ENCODE results near the gene TSEN15. TPM values are rescaled to one million over a fixed set of nuclear protein-coding genes. Genes with fewer than 3 reads are reported as not detected.
"Not testable (repeated sequence)": the region's sequence is repeated elsewhere in the genome, so short reads cannot be mapped to it uniquely, and the experiment has no call there.

Gene TSEN15
- total RNA-seq, 1 experiment from 2014 or later: 167 TPM

DNA sequence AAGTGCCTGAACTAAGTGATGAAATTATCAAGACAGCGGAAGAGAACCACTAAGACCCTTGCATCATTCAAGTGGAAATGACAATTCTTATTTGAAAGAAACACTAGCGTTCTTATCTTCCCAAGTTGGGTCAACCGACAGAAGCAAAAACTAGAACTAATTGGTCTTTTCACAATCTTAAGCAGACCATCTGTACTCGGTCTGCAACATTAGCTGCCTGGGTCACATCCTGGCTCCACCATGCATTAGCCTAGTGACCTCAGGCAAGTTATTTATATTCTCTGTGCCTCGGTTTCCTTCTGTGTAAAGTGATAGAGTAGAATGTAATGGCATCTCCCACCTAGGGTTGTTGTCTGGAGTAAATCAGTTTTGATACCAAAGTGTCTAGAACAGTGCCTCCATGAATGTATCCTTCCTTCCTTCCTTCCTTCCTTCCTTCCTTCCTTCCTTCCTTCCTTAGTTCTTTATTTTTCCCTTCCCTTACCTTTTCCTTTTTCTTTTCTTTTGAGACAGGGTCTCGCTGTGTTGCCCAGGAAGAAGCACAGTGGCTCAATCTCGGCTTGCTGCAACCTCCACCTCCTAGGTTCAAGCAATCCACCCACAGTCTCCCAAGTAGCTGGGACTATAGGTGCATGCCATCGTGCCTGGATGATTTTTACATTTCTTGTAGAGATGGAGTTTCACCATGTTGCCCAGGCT, 20.0 kb upstream of the TSEN15 start:
- no peak for DNase-seq (ENCODE audit: low spot score)

DNA sequence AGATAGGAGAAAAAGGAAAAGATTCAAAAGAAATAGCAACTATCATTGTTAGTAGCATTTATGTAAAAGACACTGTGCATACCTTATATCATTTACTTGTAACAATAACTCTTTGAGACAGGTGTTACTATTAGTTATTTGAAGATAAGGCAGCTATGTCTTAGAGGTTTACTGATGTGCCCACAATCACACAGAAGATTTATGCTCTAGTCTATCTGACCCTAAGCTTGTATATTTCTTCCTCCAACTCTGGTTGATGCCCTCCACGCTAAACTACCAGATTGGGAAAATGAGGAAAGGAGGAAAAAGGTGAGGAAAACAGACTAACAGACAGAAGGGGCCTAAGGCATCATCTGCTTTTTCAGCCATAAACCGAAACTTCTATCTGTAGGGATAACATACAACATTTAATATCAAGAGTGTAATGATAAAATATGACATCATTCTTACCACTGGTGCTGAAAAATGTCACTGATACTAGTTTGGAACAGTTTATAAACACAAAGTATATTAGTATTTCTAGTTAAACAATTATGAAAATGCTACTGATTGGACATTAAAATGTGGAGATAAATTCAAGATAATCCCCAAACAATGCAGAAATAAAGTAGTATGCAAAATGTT, 19.1 kb upstream of the TSEN15 start:
- no peak for DNase-seq (ENCODE audit: low spot score)

DNA sequence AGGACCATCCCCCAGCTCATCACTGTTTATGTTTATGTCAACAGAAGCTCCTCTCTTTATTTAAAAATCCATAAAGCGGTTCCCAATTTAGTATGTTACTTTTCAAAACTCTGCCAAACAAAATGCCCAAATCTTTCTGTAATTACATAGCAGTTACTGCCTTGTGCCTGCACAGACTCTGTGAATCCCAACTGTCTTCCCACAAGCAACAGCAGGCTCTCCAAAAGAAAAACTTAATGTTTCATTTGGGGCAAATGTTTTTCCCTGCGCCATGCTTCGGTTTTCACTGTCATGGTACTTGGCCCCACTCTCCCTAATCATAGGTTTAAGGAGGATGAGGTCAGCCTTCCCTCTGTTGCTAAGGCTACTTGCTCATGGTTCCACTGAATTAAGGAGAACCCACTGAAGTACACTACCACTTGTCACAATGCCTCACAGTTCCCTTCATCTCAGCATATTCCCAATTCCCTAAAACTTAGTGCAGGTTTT, 18.6 kb upstream of the TSEN15 start:
- DNase-seq (ENCODE audit: low spot score): no peak

DNA sequence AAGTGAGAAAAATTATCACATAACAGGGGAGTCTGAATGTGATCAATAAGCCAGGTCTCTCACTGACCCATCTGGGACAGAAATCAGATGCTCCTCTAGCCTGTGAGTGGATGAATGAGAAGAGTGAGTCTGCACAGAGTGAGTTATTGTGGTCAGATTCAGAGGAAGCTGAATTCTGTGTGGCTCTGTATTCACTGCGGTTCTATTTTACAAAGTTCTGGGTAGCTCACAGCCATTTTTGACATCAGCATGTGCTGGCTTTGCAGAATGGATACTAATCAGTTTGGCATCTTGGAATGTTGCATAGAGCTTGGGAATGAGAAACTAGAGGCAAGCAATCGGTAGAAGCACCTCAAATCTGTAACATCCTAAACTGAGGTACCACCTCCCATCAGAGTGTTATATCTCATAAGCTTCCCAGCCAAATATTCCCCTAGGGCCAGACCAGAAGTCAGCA, 17.8 kb upstream of the TSEN15 start:
- DNase-seq (ENCODE audit: low spot score): no peak

DNA sequence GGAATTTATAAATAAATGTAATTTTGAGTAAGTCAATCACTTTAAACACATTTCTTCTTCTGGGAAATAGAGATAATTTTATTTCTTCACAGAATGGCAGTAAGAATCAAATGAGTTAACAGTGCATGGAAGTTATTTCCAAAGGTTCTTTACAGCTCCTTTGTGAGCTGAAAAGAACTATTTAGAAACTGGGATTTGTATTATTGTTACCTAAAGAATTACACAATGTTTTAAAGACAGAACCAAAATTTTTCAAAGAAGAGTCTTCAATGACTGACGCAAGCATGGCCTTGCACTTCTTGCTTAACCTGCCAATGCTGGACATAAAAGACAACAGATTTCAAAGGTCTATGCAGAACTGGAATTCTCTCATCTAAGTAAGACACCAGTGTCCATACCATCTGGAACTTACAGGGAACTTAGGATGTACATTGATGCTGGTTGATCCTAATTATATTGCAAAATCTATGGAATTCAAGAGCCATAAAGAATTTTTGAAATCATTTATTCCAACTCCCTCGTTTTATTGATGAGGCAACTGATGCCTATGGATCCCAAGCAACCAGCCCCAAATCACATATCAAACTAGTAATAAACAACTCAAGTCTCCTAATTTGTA, 16.7 kb upstream of the TSEN15 start:
- DNase-seq (ENCODE audit: low spot score): no peak

DNA sequence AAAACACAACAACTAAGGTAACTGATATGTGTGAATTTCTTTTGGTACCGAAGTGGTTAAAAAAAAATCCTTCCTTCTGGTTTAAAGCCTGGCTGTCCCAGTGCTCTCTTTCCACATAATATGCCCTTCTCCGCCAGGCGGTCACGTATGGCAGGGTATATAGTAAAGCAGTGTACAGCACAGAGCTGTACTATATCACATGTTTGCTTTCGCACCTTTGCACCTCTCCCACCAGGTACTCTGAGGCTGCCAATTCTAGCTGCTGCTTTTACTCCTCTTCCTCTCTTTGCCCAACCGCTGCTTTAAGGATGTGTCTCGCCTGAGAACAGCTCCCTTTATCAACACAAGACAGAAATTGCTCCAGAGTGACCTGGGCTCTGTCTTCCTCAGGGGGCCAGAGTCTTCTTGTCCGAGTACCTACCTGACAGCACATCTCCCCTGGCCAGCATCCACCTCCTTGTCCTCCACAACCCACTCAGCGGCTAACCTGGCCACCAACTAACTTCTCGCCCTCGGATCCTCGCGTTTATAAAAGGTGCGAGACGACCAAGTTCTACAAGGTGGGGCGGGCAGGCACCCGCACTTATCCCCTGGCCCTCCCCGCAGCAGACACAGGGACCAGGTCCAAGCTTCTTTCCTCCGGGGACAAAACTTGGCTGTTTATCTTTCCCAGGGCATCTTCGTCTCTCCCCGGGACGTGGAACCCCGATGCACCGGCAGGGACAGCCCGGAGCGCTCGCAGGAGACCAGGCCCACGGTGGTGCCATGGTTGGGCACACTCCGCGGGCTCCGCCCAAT, 15.6 kb upstream of the TSEN15 start:
- DNase-seq (ENCODE audit: low spot score): no peak

DNA sequence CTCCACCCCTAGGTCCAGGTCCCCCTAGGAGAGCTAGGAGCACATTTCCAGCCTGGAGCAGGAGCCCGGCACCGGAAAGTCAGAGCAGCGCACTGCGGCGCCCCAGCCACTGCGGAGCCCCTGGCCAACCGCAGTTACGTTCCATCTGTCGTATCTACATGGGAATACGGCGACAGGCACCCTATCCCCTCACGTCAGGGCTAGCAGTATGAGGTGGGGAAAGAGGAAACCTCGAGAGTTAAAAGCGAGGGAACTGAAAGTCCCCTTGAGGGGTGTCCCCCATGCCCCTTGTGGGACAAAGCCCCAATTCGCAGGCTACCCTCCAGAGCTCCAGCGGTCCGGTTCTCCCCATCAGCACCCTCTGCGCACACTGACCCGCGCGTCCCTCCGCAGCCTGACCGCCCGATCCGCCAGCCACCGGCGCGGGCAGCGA, 15.0 kb upstream of the TSEN15 start:
- DNase-seq (ENCODE audit: low spot score): peak; percentile 2

DNA sequence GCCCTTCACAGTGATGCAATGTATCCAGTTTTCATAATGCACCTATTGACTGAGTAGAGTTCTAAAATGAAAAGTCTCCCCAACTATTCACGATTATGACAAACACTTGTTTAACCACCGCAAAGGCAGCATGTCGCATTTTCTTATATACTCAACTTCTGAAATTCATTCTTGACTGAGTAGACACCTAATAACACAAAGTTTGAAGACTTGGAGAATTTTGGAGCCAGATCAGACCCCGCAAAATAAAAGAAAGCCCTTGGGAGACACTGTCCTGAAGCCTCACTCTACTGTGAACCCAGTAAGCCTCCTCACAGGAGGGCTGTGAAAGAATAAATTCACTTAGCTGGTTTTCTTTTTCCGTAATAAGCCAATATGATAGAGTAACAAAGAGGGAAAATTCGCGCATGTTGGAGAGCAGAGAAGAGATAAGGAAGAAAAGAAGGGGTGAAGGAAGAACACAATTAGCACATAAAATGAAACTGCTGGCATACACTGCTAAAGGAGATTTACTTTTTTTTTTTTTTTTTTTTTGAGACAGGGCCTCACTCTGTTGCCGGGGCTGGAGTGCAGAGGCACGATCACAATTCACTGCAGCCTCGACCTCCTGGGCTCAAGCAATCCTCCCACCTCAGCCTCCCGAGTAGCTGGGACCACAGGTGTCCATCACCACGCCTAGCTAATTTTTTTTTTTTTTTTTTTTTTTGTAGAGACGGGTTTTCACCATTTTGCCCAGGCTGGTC, 13.5 kb upstream of the TSEN15 start:
- DNase-seq (ENCODE audit: low spot score): no peak

DNA sequence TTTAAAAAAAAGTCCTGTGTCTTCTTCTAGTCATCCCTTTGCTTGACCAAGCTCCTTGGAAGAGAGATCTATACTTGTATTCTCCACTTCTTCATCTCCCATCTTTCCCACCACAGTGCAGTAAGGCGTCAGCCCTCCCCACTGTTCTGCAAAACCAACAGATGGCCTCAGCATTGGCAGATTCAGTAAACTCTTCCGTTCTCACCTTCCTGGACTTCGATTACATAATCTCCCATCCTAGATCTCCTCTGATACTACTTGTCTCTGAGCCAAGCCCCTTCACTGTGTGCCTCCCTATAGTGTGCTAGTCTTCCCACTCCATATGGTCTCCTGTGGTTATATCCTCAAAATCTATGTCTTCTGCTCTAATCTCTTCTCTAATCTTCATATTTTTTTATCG, 12.4 kb upstream of the TSEN15 start:
- no peak for DNase-seq (ENCODE audit: low spot score)

DNA sequence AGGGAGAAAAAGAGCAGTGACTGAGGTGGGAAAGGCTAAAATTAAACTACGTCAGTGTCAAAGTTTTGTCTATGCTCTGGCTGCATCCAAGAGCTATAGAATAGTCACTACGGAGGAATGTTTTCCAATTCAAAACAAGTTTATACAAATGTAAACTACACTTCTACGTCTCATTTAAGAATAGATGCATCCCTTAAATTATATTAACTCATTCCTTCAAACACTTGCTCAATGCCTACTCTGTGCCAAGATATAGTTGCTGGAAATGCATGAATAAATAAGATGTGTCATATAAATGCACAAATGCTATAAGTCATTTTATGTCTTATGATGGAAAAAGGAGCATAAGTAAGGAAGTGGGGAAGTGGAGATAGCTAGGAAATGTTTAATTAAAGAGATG, 9.8 kb upstream of the TSEN15 start:
- no peak for DNase-seq (ENCODE audit: low spot score)

DNA sequence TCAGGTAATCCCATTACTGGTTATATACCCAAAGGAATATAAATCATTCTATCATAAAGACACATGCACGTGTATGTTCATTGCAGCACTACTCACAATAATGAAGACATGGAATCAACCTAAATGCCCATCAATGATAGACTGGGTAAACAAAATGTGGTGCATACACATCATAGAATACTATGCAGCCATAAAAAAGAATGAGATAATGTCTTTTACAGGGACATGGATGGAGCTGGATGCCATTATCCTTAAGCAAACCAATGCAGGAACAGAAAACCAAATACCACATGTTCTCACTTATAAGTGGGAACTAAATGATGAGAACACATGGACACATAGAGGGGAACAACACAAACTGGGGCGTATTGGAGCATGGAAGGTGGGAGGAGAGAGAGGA, 8.2 kb upstream of the TSEN15 start:
- not testable (repeated sequence) for DNase-seq (ENCODE audit: low spot score)

DNA sequence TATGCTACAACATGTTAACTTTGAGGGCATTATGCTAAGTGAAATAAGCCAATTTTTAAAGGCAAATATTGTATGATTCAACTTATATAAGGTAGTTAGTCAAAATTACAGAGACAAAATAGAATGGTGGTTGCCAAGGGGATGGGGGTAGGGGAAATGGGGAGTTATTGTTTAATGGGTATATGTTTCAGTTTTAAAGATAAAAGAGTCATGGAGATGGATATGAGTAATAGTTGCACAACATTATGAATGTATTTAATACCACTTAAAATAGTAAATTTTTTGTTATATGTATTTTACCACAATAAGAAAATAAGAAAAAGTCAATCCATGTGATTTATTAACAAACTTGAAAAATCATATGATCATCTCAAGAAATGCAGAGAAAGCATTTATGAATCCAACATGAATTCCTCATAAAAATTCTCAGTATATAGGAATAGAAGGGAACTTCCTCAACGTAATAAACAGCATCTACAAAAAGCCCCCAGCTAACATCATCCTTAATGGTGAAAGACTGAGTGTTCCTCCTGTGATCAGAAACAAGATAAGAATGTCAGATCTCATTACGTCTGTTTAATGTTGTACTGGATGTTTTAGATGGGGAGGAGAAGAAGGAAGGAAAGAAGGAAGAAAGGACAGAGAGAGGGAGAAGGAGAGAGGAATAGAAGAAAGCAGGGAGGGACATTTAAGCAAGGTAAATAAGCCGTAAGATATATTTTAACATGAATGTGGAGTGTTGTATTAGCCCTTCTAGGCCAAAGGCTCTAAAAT, 6.7 kb upstream of the TSEN15 start:
- DNase-seq (ENCODE audit: low spot score): no peak

DNA sequence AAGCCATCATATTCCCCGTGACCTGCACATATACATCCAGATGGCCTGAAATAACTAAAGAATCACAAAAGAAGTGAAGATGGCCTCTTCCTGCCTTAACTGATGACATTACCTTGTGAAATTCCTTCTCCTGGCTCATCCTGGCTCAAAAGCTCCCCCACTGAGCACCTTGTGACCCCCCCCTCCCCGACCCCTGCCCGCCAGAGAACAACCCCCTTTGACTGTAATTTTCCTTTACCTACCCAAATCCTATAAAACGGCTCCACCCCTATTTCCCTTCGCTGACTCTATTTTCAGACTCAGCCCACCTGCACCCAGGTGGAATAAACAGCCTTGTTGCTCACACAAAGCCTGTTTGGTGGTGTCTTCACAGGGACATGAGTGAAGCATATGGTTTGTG, 4.0 kb upstream of the TSEN15 start:
- not testable (repeated sequence) for DNase-seq (ENCODE audit: low spot score)

DNA sequence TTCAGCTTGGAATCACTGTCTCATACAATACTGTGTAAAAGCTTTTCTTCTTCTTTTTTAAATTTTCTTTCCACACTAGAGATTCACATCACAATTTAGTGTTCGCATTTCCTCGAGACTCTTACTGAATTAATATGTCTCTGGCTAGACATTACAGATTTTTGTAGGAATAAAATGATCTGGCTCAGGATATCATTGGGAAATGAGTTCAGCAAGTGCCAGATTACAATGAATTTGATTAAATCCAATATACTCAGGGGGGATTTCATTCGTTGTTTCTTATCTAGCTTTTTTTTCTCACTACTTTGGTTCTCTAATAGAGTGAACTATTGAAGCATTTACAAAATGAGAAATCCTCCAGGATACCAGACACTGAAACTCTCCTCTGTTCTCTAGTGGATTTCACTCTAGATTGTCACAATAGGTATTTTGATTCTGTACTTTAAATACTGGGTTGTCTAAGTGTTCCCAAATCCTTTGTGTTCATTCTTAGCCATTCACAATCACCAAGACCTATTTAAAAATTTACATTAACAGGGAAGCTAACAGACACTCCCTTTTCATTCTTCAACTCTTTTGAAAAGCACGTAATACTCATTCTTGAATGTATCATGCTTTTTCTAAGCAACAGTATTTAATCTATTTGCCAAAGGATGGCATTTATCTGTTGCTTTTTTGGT, 2.8 kb upstream of the TSEN15 start:
- DNase-seq (ENCODE audit: low spot score): no peak

DNA sequence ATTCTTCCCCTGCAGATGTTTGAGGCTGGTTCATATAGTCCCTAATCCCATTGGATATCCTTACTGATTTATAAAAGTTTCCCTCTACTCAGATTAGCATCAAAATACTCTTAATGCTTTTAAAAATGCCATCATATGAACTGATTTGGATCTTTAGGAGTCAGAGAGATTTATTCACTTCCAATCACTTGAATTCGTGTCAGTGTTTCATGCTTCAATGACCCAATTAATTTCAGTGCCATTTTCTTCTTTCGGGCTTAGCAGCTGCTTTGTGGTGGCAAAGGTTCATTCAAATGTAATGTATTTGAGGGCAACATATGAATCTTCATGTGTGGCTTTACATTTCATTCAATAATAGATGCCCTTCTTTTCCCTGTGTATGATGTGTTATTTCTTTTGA, 2.2 kb upstream of the TSEN15 start:
- DNase-seq (ENCODE audit: low spot score): no peak

DNA sequence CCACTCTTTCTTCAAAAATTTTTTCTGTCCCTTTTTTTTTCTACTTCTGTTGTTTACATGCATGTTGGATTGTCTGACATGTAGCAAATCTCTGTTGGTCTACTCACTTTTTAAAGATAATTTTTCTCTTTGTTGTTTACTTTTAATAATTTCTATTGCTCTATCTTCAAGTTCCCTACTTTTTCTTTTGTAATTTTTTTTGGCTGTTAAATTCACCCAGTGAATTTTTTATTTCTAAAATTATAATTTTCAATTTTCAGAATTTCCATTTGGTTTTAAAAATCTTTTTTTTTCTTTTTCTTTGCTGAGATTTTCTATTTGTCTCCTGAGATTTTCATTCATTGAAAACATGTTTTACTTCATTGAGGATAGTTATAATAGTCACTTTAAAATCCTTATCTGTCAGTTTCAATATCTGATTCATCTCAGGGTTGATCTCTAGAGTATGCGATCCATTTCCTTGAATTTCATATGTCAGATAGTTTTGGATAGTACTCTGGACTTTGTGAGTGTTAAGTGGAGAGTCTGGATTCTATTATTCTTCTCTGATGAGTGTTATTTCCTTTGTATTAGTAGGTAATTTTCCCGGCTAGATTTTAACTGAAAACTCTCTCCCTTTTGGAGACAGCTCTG, 1.6 kb upstream of the TSEN15 start:
- DNase-seq (ENCODE audit: low spot score): no peak

DNA sequence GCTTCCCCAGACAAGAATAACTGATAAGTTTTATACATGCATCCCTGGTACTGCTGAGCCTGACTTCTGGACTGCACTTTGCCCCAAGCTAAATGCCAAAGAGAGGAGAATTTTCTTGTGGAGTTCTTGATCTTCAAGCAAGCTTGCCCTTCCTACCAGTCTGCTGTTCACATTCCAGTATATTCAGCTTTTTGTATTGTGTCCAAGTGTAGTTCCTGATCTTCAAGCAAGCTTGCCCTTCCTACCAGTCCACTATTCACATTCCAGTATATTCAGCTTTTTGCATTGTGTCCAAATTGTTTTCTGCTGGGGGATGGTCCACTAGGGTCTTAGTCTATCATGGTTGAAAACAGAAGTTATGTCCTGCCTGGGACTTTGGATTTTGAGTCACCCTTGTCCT, 894 bp upstream of the TSEN15 start:
- no peak for DNase-seq (ENCODE audit: low spot score)

DNA sequence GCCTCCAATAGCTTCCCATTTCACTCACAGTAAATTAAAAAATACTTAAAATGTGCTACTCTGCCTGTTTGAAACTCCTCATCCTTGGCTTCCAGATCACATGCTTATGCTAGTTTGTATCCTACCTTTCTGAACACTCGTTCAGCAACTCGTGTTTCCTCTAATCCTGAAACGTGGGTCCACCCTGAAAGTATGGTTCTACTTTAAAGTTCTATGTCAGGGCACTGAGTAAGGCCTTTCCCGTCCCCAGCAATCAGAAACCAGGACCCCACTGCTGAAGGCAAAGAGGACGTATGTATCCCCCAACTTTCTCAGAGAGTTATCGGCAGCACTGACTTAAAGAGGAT, 419 bp upstream of the TSEN15 start:
- DNase-seq (ENCODE audit: low spot score): no peak

DNA sequence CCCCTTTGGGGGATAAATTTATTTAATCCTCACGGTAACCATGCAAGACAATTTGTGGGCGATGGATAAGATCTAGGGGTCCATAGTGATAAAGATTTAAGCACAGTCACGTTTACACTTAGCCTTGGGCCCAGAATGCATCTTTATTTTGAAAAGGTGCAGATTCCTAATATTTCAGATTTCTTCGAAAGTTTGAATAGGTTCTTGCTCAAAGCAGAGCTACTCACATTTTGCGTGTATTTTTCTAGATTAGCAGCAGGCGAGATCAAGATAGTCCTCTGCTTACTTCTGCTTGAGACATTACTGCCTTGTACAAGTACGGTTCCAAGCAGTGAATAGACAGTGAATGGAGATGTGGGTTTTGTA, 647 bp downstream of the TSEN15 start:
- no peak for DNase-seq (ENCODE audit: low spot score)

DNA sequence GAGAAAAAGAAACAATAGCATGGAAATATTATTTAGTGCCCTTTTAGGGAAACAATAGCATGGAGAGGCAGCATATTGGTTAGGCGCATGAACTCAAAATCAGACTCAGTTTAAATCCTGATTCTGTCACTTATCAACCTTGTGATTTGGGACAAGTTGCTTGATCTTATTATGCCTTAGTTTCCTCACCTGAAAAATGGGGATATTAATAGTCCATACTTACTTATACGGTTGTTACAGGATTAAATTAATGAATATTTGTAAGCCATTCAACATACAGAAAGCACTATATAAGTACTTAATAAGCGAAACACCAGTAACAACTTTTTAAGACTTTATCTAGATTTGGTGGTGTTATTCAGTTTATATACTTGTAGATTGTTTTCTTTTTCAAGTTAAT, 1.2 kb downstream of the TSEN15 start:
- DNase-seq (ENCODE audit: low spot score): no peak

All from A172 (cell line).